Coronary artery (tissue), 2 donors: ENCODE data around the gene MBD6.
"Not testable (repeated sequence)": the region's sequence is repeated elsewhere in the genome, so short reads cannot be mapped to it uniquely, and the experiment has no call there.

Experiments
- DNase-seq: peaks from one replicate; pipeline ENCODE4 v3.0.0-alpha.2; 2017; ENCODE audit warnings: low spot score
- H3K27ac ChIP-seq, 2 donors: fragments of 200-600 bp; sonication (generic); one replicate each; pipeline ENCODE4 v1.5.1; 2016 to 2019
- H3K4me3 ChIP-seq: fragments of 200-600 bp; sonication (generic); 2 replicates; pipeline ENCODE4 v1.5.1; 2016; ENCODE audit warnings: mild to moderate bottlenecking, moderate library complexity
- CTCF ChIP-seq: fragments of 200-600 bp; sonication (generic); IDR thresholded peaks from one replicate; pipeline ENCODE4 v1.5.1; 2019; ENCODE audit warnings: antibody characterized with exemption

Gene MBD6

GRCh38 chr12:57490126-57490525 lies 32.5 kb upstream of the MBD6 start:
- Histone ChIP-seq H3K4me3 (no peak overlapping the region), H3K27ac (no peak overlapping the region)
- no peak for DNase-seq
- no peak for TF ChIP-seq CTCF

GRCh38 chr12:57491393-57492280 lies 31.0 kb upstream of the MBD6 start:
- no peak for TF ChIP-seq CTCF
- no peak overlapping the region for H3K27ac ChIP-seq
- no peak for DNase-seq
- no peak overlapping the region for H3K4me3 ChIP-seq

- DNase-seq, H3K27ac ChIP-seq, H3K4me3 ChIP-seq: not testable (repeated sequence)
Measured at GRCh38 chr12:57495051-57495701, 27.4 kb upstream of the MBD6 start.

- no peak for DNase-seq
- no peak overlapping the region for H3K27ac ChIP-seq
- no peak overlapping the region for H3K4me3 ChIP-seq
- TF ChIP-seq CTCF, result no peak
Measured at GRCh38 chr12:57496822-57497221, 25.8 kb upstream of the MBD6 start.

GRCh38 chr12:57497223-57498131 lies 25.1 kb upstream of the MBD6 start:
- no peak overlapping the region for H3K27ac ChIP-seq
- DNase-seq, result no peak
- TF ChIP-seq CTCF, result no peak
- H3K4me3 ChIP-seq, result no peak overlapping the region

- Histone ChIP-seq H3K4me3 (no peak overlapping the region), H3K27ac (no peak overlapping the region)
- DNase-seq, result no peak
- no peak for TF ChIP-seq CTCF
Measured at GRCh38 chr12:57498132-57498502, 24.5 kb upstream of the MBD6 start.

- Histone ChIP-seq H3K27ac (no peak overlapping the region), H3K4me3 (no peak overlapping the region)
- DNase-seq, result no peak
- TF ChIP-seq CTCF, result no peak
Measured at GRCh38 chr12:57498571-57498970, 24.1 kb upstream of the MBD6 start.
